ENCODE data around the gene IPO13. TPM values are rescaled to one million over a fixed set of nuclear protein-coding genes. Genes with fewer than 3 reads are reported as not detected.

IPO13 gene
- polyA plus RNA-seq, 3 donors = 33.6 to 36.0 (median 35.6) TPM

DNA sequence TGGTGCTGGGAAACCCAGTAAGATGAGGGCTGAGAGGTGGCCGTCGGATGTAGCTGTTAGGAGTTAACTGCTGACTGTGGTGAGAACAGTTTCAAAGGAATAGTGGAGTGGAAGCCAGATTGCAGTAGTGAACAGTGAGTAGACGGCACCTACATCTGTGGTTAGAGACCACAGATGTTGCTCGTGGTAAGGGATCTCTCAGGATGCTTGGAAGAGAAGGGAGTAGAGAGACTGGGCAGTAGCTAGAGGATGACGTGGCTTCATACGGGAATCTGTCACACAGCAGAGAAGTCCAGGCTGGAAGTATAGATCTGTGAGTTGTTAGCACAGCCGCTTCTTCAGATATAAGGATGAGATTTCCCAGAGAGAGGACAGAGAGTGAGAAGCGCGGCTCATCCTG, 20.9 kb upstream of the IPO13 start:
- DNase-seq (ENCODE audit: low read depth in 3 of 3, low spot score in 2 of 3) = no peak

DNA sequence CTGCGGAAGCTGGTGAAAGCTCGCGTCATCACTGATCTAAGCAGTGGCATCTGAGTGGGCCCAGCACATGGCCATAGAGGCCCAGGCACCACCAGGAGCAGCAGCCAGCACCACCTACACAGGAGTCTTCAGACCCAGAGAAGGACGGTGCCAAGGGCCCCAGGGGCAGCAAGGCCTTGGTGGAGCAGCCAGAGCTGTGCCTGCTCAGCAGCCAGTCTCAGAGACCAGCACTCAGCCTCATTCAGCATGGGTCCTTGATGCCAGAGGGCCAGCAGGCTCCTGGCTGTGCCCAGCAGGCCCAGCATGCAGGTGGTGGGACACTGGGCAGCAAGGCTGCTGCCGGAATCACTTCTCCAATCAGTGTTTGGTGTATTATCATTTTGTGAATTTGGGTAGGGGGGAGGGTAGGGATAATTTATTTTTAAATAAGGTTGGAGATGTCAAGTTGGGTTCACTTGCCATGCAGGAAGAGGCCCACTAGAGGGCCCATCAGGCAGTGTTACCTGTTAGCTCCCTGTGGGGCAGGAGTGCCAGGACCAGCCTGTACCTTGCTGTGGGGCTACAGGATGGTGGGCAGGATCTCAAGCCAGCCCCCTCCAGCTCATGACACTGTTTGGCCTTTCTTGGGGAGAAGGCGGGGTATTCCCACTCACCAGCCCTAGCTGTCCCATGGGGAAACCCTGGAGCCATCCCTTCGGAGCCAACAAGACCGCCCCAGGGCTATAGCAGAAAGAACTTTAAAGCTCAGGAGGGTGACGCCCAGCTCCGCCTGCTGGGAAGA, 16.4 kb upstream of the IPO13 start:
- DNase-seq (ENCODE audit: low read depth in 3 of 3, low spot score in 2 of 3) = no peak

DNA sequence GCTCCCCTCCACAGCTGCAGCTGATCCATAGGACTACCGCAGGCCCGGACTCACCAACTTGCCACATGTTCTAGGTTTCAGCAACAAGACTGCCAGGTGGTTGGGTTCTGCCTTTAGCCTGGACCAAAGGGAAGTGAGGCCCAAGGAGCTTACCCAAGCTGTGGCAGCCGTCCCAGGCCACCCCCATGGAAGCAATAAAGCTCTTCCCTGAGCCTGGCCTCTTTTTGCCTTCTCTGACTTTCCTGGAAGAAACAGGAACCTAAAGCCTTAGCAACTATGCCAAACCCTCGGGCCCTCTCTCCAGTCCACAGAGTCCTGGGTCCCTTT, 15.8 kb upstream of the IPO13 start:
- DNase-seq (ENCODE audit: low read depth in 3 of 3, low spot score in 2 of 3) = no peak

DNA sequence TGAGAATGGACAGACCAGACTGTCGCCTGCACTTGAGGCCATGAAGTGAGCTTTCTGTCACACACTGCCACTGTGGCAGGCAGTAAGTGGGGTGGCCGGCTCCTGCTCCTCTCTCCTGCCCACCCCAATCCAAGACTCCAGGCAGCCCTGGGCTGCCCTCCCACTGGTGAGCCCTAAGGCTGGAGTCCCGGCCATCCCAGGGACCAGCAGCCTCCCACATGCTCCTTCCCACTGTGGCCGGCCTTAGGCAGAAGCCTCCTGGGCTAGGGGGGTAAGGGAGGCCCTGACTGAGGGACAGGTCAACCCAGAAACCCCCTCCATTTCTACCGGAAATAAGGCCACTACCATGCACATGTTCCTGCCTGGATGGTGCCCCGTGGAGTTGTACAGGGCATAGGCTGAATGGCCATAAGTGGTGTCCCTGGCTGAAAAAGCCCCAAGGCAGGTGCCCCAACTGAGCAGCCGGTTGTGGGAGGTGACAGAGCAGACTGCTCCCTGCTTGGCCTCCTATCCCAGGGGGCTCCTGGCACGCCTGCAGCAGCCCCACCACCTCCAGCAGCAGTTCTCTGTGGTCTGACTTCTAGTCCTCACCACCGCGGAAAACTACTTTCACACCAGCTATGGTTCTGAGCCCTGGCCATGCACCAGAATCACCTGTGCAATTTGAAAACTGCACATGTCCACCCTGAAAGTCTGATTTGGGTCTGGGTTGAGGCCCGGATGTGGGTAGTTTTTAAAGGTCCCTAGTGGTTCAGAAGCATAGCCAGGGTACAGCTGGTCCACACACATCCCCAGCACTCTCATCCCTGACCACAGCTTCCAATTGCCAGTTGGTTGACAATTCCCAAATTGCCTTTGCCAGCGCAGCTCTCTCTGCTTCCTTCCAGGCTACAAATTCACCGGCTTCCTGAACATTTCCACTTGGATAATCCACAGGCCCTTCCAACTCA, 14.8 kb upstream of the IPO13 start:
- DNase-seq (ENCODE audit: low read depth in 3 of 3, low spot score in 2 of 3) = no peak

DNA sequence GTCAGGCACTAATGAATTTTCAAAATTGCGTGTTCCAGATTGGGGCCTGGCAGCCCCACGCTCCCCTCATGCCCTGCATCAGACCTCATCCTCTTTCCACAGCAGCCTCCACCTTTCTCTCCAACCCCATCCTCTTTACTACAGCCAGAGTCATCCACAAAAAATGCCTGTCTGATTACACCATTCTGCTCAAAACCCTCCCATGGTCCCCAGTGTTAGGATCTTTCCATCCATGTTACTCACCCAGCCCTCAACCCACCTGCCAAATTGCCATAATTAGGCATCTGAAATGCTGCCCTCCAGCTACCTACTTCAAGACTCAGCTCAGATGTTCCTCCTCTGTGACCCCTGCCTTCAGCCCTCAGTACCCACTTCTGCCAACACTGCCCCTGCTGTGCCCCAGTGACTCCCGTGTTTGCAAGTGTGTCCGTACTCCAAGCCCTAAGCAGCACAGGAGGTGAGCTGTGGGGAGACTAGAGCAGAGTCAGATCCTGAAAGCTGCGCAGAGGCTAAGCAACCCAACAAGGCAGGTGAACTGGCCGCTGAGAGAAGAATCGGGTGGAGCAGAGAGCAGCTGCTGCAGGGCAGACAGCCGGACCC, 13.9 kb upstream of the IPO13 start:
- DNase-seq (ENCODE audit: low read depth in 3 of 3, low spot score in 2 of 3) = no peak

DNA sequence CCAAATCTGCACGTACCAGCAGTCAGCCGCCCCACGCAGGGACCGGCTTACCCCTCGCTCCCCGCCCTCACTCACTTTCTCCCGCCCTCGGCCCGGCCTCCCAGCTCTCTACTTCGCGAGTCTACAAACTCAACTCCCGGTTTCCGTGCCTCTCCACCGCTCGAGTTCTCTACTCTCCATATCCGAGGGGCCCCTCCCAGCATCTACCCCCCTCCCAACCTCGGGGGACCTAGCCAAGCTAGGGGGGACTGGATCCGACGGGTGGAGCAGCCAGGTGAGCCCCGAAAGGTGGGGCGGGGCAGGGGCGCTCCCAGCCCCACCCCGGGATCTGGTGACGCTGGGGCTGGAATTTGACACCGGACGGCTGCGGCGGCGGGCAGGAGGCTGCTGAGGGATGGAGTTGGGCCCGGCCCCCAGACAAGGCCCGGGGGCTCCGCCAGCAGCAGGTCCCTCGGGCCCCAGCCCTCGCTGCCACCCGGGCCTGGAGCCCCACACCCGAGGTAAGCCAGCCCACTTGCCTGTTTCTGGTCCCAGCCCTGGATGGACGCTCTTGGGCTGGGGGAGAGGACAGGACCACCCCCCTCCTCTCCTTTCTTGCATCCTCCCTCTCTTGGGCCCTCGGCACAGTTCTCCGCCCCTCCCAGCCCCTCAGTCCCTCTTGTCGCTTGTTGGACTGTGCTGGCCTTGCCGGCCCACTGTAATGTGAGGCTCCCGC, 13.2 kb upstream of the IPO13 start, which contains the start of gene ARTN:
ARTN (plus strand) TSS at position 416 of the 715 bp plus-strand sequence. CDS start 1,856 bp downstream, outside the sequence.
- DNase-seq (ENCODE audit: low read depth in 3 of 3, low spot score in 2 of 3) = no peak

DNA sequence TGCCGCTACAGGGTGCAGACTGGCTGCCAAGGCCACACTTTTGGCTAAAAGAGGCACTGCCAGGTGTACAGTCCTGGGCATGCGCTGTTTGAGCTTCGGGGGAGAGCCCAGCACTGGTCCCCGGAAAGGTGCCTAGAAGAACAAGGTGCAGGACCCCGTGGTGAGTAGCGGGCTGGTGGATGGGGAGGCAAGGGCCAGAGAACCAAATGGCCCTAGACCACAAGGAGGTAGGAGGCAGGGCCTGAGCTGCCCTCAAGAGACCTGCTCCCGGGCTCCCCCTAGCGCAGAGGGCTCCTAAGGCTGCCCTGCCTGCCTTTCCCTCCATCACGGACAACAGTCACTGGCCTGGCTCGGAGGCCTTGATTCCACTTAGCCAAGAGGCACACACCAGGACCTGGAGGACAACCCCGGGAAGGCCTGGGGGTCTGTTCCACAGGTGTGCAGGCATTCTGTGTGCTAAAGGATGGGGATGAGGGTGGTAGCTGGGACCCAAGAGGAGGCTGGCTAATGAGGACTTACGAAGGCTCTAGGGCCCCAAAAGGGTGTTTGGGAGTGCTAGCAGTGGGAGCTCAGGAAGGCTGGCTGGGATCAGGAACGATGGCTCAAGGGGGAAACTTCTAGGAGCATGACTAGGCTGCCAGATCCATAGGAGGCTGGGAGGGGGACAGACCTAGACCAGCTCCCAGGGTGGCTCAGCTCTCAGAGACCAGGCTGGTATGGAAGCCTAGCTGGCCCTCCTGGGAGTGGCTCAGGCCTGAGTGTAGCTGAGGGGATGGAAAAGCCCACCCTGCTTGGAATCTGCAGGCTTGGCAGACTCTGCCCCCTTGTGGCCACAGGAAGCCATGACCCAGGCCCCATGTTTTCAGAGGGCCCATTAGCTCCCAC, 12.4 kb upstream of the IPO13 start:
- no peak for DNase-seq (ENCODE audit: low read depth in 3 of 3, low spot score in 2 of 3)

DNA sequence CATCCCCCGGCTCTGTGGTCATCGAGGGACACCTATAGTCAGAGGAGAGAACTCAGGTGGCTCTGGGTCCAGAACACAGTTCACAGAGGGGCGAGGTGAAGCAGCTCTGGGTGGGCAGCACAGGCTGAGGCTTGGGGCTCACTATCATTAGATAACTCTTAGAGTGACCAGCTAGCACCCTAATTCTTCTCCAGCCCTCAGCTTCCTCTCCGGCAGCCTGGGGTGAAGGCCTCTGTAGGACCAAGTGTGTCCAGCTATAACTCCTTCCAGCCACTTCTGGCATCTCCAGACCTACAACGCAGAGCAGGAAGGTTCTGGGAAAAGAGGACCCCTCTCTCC, 11.8 kb upstream of the IPO13 start:
- no peak for DNase-seq (ENCODE audit: low read depth in 3 of 3, low spot score in 2 of 3)

DNA sequence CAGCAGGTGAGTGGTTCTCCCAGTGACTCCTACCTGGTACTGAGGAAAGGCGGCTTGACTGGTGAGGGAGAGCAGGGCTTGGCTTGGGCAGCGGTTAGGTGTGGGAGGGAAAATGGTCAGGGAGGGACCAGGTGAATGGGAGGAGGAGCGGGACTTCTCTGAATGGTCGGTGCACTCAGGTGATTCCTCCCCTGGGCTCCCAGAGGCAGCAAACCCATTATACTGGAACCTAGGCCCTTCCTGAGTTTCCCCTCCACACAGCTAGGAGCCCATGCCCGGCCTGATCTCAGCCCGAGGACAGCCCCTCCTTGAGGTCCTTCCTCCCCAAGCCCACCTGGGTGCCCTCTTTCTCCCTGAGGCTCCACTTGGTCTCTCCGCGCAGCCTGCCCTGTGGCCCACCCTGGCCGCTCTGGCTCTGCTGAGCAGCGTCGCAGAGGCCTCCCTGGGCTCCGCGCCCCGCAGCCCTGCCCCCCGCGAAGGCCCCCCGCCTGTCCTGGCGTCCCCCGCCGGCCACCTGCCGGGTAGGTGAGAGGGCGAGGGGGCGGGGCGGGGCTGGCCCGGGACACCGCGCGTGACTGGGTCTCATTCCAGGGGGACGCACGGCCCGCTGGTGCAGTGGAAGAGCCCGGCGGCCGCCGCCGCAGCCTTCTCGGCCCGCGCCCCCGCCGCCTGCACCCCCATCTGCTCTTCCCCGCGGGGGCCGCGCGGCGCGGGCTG, 10.9 kb upstream of the IPO13 start:
- DNase-seq (ENCODE audit: low read depth in 3 of 3, low spot score in 2 of 3) = no peak

DNA sequence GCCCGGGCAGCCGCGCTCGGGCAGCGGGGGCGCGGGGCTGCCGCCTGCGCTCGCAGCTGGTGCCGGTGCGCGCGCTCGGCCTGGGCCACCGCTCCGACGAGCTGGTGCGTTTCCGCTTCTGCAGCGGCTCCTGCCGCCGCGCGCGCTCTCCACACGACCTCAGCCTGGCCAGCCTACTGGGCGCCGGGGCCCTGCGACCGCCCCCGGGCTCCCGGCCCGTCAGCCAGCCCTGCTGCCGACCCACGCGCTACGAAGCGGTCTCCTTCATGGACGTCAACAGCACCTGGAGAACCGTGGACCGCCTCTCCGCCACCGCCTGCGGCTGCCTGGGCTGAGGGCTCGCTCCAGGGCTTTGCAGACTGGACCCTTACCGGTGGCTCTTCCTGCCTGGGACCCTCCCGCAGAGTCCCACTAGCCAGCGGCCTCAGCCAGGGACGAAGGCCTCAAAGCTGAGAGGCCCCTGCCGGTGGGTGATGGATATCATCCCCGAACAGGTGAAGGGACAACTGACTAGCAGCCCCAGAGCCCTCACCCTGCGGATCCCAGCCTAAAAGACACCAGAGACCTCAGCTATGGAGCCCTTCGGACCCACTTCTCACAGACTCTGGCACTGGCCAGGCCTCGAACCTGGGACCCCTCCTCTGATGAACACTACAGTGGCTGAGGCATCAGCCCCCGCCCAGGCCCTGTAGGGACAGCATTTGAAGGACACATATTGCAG, 10.2 kb upstream of the IPO13 start:
- no peak for DNase-seq (ENCODE audit: low read depth in 3 of 3, low spot score in 2 of 3)

DNA sequence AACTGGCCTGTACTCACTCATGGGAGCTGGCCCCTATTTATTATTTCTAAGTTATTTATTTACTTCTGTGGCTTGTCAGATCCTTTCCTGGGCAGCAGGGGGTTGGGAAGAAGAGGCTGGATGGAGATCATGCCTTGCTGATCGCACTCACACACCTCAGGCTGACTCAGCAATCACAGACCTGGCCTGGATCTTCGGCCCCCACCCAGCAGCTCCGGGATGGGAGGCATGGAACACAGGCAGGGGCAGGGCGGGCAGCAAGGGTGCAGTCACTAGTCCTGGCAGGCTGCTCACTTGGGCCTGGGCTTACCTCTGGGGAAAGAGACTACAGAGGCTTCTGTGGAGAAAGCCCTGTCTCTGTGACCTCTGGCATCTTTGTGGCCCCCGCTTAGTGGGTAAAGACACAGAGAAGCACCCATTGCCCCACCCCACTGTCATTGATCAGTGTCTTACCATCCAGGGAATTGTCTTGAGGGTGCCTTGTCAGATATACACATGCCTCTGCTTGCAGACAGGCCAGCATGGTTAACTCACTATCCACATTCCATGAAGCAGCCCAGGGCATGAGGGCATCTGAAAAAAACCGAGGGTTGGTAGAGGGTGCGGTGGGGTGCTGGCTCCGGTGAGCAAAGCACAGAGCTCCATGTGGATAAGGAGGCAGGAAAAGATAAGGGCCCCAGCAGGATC, 9.4 kb upstream of the IPO13 start:
- no peak for DNase-seq (ENCODE audit: low read depth in 3 of 3, low spot score in 2 of 3)

DNA sequence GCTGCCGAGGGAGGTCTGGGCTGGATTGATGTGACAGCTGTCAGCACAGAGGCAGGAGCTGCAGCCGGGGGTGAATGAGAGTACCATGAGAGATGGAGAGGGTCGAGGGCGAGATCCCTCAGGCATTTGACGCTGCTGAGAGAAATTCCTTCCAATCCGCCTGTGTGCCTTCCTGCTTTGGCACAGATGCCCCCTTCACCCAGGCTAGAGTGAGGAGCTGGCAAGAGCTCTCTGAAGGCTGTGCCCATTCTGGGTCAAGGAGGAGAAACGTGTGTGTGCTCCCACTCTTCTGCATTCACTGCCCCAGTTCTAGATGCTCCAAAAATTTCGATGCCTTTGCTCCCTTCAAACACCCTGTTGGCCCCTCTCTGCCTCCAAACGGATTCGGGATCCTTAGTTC, 8.4 kb upstream of the IPO13 start:
- DNase-seq (ENCODE audit: low read depth in 3 of 3, low spot score in 2 of 3) = no peak

DNA sequence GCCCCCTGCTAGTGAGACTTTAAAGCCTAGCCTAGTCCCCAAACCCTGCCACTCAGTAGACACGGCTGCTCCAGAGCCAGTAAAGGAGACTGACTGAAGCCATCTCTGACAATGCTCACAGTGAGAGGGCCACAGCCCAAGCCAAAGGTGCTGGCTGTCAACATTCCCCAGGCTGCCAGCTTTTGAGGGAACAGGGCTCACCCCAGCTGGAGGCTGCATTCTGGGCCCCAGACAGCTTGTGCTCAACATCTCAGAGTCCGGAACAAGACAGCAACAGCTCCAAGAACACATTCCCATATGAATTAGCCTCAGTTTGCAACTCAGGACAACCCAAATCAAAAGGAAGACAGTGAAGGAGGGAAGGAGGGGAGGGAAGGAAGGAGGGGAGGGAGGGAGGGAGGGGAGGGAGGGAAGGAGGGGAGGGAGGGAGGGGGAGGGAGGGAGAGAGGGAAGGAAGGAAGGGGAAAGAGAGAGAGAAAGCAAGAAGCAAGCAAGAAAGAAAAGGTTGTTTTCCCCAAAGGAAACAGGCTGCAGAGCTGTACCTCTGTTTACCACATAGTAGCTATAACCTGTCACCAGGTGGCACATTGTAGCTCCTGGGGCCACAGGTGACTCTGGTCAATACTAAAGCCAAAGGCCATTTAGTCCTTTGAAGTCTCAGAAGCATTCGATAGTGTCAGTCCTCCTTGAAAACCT, 7.7 kb upstream of the IPO13 start:
- DNase-seq (ENCODE audit: low read depth in 3 of 3, low spot score in 2 of 3) = no peak

DNA sequence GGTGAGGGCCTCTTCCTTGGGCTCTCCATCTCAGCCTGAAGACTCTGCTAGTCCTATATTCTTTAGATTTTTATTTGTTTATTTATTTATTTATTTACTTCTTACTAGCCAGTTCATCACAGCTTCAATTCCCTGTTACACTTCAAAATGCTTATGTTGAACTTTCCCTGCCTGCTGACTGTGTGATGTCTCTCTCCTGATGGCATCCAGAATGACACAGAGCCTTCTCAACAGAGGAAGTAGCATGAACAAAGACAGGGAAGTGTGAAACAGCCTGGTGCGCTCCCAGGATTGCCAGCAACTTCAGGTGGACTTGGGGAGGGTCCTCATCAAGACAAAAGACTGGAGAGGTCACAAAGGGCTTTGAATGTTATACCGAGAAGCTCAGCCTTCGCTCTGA, 4.3 kb upstream of the IPO13 start:
- DNase-seq (ENCODE audit: low read depth in 3 of 3, low spot score in 2 of 3) = no peak

DNA sequence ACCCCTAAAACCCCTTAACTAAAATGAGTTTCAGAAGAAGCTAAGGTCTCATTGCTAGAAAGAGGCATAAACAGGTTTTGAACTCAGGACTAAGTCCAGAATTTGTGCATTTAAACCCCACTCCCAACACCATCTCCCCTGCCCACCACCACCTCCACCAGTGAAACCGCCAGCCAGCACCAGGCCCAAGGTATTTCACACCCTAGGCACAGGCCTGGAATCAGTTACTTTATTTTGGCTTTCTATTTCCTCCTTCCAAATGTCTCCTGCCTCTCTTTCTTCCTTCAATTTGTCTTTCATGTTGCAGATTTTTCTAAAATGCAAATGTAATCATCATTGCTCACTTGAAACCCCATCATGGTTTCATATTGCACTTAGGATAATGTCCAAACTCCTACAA, 1.9 kb upstream of the IPO13 start:
- no peak for DNase-seq (ENCODE audit: low read depth in 3 of 3, low spot score in 2 of 3)

DNA sequence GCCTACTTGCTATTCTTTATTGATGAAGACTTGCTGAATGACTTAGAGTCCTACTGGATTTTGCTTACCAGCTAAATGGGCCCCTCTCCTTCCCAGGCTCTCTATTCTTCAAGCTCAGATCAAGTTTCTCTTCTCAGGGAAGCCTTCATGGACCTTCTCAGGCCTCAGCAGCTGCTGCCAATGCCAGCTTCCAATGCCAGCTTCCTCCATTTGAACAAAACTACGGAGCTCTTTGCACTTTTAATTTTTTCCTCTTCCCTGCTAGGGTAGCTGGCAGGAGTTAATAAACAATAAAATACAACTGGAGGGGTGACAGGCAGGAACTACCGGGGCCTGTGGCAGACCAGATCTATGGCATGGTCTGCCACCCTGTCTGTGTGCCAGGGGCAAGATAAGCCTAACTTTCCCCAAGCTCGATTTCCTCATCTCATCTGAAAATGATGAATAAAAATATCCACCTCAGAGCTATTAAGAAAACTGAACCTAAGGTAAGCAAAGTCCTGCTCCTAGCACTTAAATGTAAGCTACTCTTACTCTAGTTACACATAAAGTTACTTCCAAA, 995 bp upstream of the IPO13 start:
- no peak for DNase-seq (ENCODE audit: low read depth in 3 of 3, low spot score in 2 of 3)

Measured in right renal cortex interstitium (tissue), 3 donors.